ENCODE data around the gene STAB1. TPM values are rescaled to one million over a fixed set of nuclear protein-coding genes. Genes with fewer than 3 reads are reported as not detected.

The STAB1 gene
- total RNA-seq, 2 donors from 2014 or later = 51.4 to 111 TPM

GRCh38 chr3:52528586-52529375 lies 33.6 kb downstream of the STAB1 start:
- DNase-seq (peak; percentile 6 to 25), ATAC-seq (no peak)
- intact Hi-C loops (cut with DNase I, micrococcal nuclease) = no loop called here

- ATAC-seq (no peak), DNase-seq (peak; percentile 3 to 23)
- intact Hi-C loops (cut with DNase I, micrococcal nuclease) = no loop called here
Observed at GRCh38 chr3:52529376-52530333, 34.5 kb downstream of the STAB1 start.

- ATAC-seq (no peak), DNase-seq (peak; percentile 4 to 21)
- intact Hi-C loops (cut with DNase I, micrococcal nuclease) = no loop called here
Observed at GRCh38 chr3:52530918-52531826, 36.0 kb downstream of the STAB1 start.

- DNase-seq = peak in 1 of 2 donors; percentile 11
- ATAC-seq = no peak
- intact Hi-C loops (cut with DNase I, micrococcal nuclease) = no loop called here
Observed at GRCh38 chr3:52531860-52532516, 36.9 kb downstream of the STAB1 start.

- ATAC-seq (no peak), DNase-seq (peak in 1 of 2 donors; percentile 32)
- intact Hi-C loops (cut with DNase I, micrococcal nuclease) = no loop called here
Observed at GRCh38 chr3:52532517-52532837, 37.3 kb downstream of the STAB1 start.

- peak in 1 of 2 donors; percentile 50 for DNase-seq
- ATAC-seq = no peak
- intact Hi-C loops (cut with DNase I, micrococcal nuclease) = no loop called here
Observed at GRCh38 chr3:52532838-52533622, 37.9 kb downstream of the STAB1 start.

GRCh38 chr3:52533623-52534280 lies 38.6 kb downstream of the STAB1 start, which contains the start of gene NT5DC2:
Gene NT5DC2 (minus strand): TSS chr3:52533857. CDS start chr3:52533737, 120 bp downstream.
- ATAC-seq (peak; percentile 23), DNase-seq (peak in 1 of 2 donors; percentile 69)
- intact Hi-C loops (cut with DNase I, micrococcal nuclease) = no loop called here

GRCh38 chr3:52534281-52535183 lies 39.4 kb downstream of the STAB1 start:
- no peak for ATAC-seq
- peak in 1 of 2 donors; percentile 29 for DNase-seq
- intact Hi-C loops (cut with DNase I, micrococcal nuclease) = no loop called here

- ATAC-seq = no peak
- peak in 1 of 2 donors; percentile 14 for DNase-seq
- intact Hi-C loops (cut with DNase I, micrococcal nuclease) = no loop called here
Observed at GRCh38 chr3:52535411-52536111, 40.4 kb downstream of the STAB1 start.

- intact Hi-C loops (cut with DNase I, micrococcal nuclease) = no loop called here
- DNase-seq = no peak
- no peak for ATAC-seq
Observed at GRCh38 chr3:52536112-52536368, 40.9 kb downstream of the STAB1 start.

- intact Hi-C loops (cut with DNase I, micrococcal nuclease) = no loop called here
- DNase-seq (peak; percentile 98), ATAC-seq (peak; percentile 90)
Observed at GRCh38 chr3:52536369-52537164, 41.4 kb downstream of the STAB1 start, which contains the start of gene UQCC5. Gene UQCC5 (plus strand): TSS chr3:52536605. CDS start chr3:52536756, 151 bp downstream.

- peak; percentile 26 for ATAC-seq
- intact Hi-C loops (cut with DNase I, micrococcal nuclease) = no loop called here
- DNase-seq = no peak
Observed at GRCh38 chr3:52537165-52537620, 42.1 kb downstream of the STAB1 start.

- ATAC-seq = no peak
- DNase-seq = peak in 1 of 2 donors; percentile 15
- intact Hi-C loops (cut with DNase I, micrococcal nuclease) = no loop called here
Observed at GRCh38 chr3:52537726-52538421, 42.7 kb downstream of the STAB1 start.

GRCh38 chr3:52539010-52539653 lies 44.0 kb downstream of the STAB1 start:
- no peak for DNase-seq
- ATAC-seq = no peak
- intact Hi-C loops (cut with DNase I, micrococcal nuclease) = no loop called here

All from left colon (tissue), 2 donors.